DND-41 (cell line): Measurements from ENCODE around the gene STT3B.

Experiments used
- CTCF ChIP-seq: IDR thresholded peaks from 2 replicates; pipeline ENCODE4 v1.5.1; 2012; ENCODE audit warnings: borderline replicate concordance, low read length, moderate library complexity, mild to moderate bottlenecking; ENCODE audit not compliant: poor library complexity, severe bottlenecking; ENCODE audit errors: extremely low read depth
- EZH2 ChIP-seq: IDR thresholded peaks from 3 replicates; pipeline ENCODE4 v1.6.1; 2012; ENCODE audit warnings: borderline replicate concordance, low read depth, mild to moderate bottlenecking, moderate library complexity, low read length, inconsistent platforms; ENCODE audit not compliant: severe bottlenecking

- TF ChIP-seq CTCF (no peak), EZH2 (no peak)
These were observed 11.3 kb upstream of the STT3B start for GRCh38 chr3:31521468-31521867.
